H1 (cell line): ENCODE results near the gene PCDH7. TPM values are rescaled to one million over a fixed set of nuclear protein-coding genes. Genes with fewer than 3 reads are reported as not detected.

Experiments
- CTCF ChIA-PET: fragments of 300-600 bp; sonication (Branson Sonifier 250); formaldehyde crosslinking; loops from one replicate; lab custom pipeline; 2021; ENCODE audit not compliant: partially characterized antibody; lab: Charles Lee
- POLR2A ChIA-PET: fragments of 300-600 bp; sonication (Branson Sonifier 250); formaldehyde crosslinking; loops from one replicate; lab custom pipeline; 2021; ENCODE audit warnings: inconsistent platforms; ENCODE audit not compliant: partially characterized antibody; lab: Charles Lee
- DNase-seq, 2 experiments: peaks; one replicate each; pipeline versions ENCODE4 v3.0.0 to v3.0.0-alpha.2; 2010 to 2022; ENCODE audit warnings: low spot score in 2 of 2, low read depth in 1 of 2, mixed read lengths in 1 of 2
- FAIRE-seq: peaks from 2 replicates; lab custom pipeline; 2011; peaks lifted over from hg19 to GRCh38; lab: Jason Lieb, UNC
- H2AFZ ChIP-seq: 2 replicates; pipeline ENCODE4 v1.8.1; 2012; ENCODE audit warnings: low read length, inconsistent platforms
- H2AK5ac ChIP-seq: 2 replicates; pipeline ENCODE4 v1.6.1; 2013; ENCODE audit warnings: low read depth, low read length
- H2BK120ac ChIP-seq: replicated peaks from 2 replicates; pipeline ENCODE3; 2013; ENCODE audit warnings: low read depth, low read length, inconsistent platforms
- H2BK12ac ChIP-seq: 2 replicates; pipeline ENCODE4 v1.6.1; 2013; ENCODE audit warnings: low read depth, low read length
- H2BK15ac ChIP-seq: 2 replicates; pipeline ENCODE4 v1.6.1; 2013; ENCODE audit warnings: low read length
- H2BK20ac ChIP-seq: 2 replicates; pipeline ENCODE4 v1.6.1; 2013; ENCODE audit warnings: low read length
- H2BK5ac ChIP-seq: 2 replicates; pipeline ENCODE4 v1.6.1; 2013; ENCODE audit warnings: low read depth, low read length
- H3K14ac ChIP-seq: 2 replicates; pipeline ENCODE4 v1.6.1; 2013; ENCODE audit warnings: inconsistent platforms; ENCODE audit not compliant: insufficient read length
- H3K18ac ChIP-seq: 2 replicates; pipeline ENCODE4 v1.6.1; 2013; ENCODE audit warnings: low read length; ENCODE audit errors: extremely low read depth
- H3K23ac ChIP-seq: 2 replicates; pipeline ENCODE4 v1.6.1; 2013; ENCODE audit warnings: inconsistent platforms; ENCODE audit not compliant: insufficient read length
- H3K23me2 ChIP-seq: 2 replicates; pipeline ENCODE4 v1.6.1; 2013; ENCODE audit warnings: low read depth, low read length
- H3K27ac ChIP-seq: 2 replicates; pipeline ENCODE4 v1.6.1; 2011; ENCODE audit warnings: low read depth, low read length, inconsistent platforms
- H3K27me3 ChIP-seq, 4 experiments: replicated peaks in 1 of 4; 1 replicate in 1 of 4; 2 replicates in 3 of 4; pipeline versions ENCODE4 v1.6.1 to v1.8.1; 2011 to 2013; ENCODE audit warnings: low read length in 3 of 4, mild to moderate bottlenecking in 3 of 4, inconsistent platforms in 2 of 4, mixed read lengths in 2 of 4, moderate library complexity in 1 of 4; ENCODE audit not compliant: control insufficient read depth in 3 of 4, insufficient read depth in 3 of 4; ENCODE audit errors: extremely low read depth in 1 of 4
- H3K36me3 ChIP-seq, 4 experiments: 2 replicates each; pipeline versions ENCODE4 v1.6.1 to v1.8.1; 2011 to 2013; ENCODE audit warnings: mild to moderate bottlenecking in 4 of 4, low read length in 3 of 4, moderate library complexity in 2 of 4, control low read depth in 1 of 4, inconsistent platforms in 1 of 4; ENCODE audit not compliant: insufficient read depth in 4 of 4, control insufficient read depth in 2 of 4
- H3K4ac ChIP-seq: replicated peaks from 2 replicates; pipeline ENCODE3; 2013; ENCODE audit warnings: low read length, low read depth, mixed read lengths, inconsistent platforms; ENCODE audit not compliant: insufficient read length
- H3K4me1 ChIP-seq, 4 experiments: replicated peaks in 1 of 4; 1 replicate in 1 of 4; 2 replicates in 3 of 4; pipeline versions ENCODE4 v1.6.1 to v1.8.1; 2011 to 2013; ENCODE audit warnings: low read length in 3 of 4, inconsistent platforms in 2 of 4, mixed read lengths in 1 of 4; ENCODE audit not compliant: insufficient read depth in 4 of 4, control insufficient read depth in 3 of 4
- H3K4me2 ChIP-seq, 2 experiments: 2 replicates each; pipeline versions ENCODE4 v1.6.1 to v1.8.1; 2011 to 2013; ENCODE audit warnings: low read depth in 2 of 2, low read length in 2 of 2, control low read depth in 1 of 2, inconsistent platforms in 1 of 2, mild to moderate bottlenecking in 1 of 2; ENCODE audit not compliant: insufficient read depth in 1 of 2
- H3K4me3 ChIP-seq, 4 experiments: fragments of 200-600, 300-600 bp in 1 of 4; sonication (generic), shearing (Covaris generic), sonication (Bioruptor Twin) in 1 of 4; 2 replicates each; pipeline versions ENCODE4 v1.5.1 to v1.8.1; 2011 to 2016; ENCODE audit warnings: low read length in 4 of 4, low read depth in 3 of 4, control low read depth in 2 of 4, inconsistent platforms in 2 of 4, mild to moderate bottlenecking in 2 of 4, mixed read lengths in 1 of 4, moderate library complexity in 1 of 4; ENCODE audit not compliant: insufficient read depth in 2 of 4; ENCODE audit errors: extremely low read depth in 1 of 4
- H3K56ac ChIP-seq: replicated peaks from 2 replicates; pipeline ENCODE3; 2013; ENCODE audit warnings: low read depth, mild to moderate bottlenecking, mixed read lengths, low read length, inconsistent platforms; ENCODE audit not compliant: insufficient read length
- H3K79me1 ChIP-seq: 2 replicates; pipeline ENCODE4 v1.6.1; 2013; ENCODE audit warnings: low read depth, low read length, control low read depth
- H3K79me2 ChIP-seq, 2 experiments: 2 replicates each; pipeline versions ENCODE4 v1.6.1 to v1.8.1; 2012 to 2013; ENCODE audit warnings: low read length in 2 of 2, mild to moderate bottlenecking in 2 of 2, inconsistent platforms in 1 of 2; ENCODE audit not compliant: insufficient read depth in 2 of 2, control insufficient read depth in 1 of 2
- H3K9ac ChIP-seq, 4 experiments: replicated peaks in 1 of 4; 1 replicate in 1 of 4; 2 replicates in 3 of 4; pipeline versions ENCODE4 v1.6.1 to v1.8.1; 2011 to 2013; ENCODE audit warnings: low read depth in 3 of 4, low read length in 3 of 4, control low read depth in 2 of 4, mild to moderate bottlenecking in 2 of 4, moderate library complexity in 2 of 4, inconsistent platforms in 1 of 4; ENCODE audit errors: extremely low read depth in 1 of 4
- H3K9me3 ChIP-seq, 2 experiments: 2 replicates each; pipeline versions ENCODE4 v1.6.1 to v1.8.1; 2012 to 2013; ENCODE audit warnings: mild to moderate bottlenecking in 2 of 2, moderate library complexity in 2 of 2, control low read depth in 1 of 2, inconsistent platforms in 1 of 2, low read depth in 1 of 2, low read length in 1 of 2, mixed read lengths in 1 of 2; ENCODE audit not compliant: insufficient read depth in 2 of 2
- H4K20me1 ChIP-seq, 2 experiments: replicated peaks in 1 of 2; 2 replicates each; pipeline versions ENCODE3 to v1.8.1; 2011 to 2013; ENCODE audit warnings: inconsistent platforms in 2 of 2, low read length in 2 of 2, mild to moderate bottlenecking in 1 of 2; ENCODE audit not compliant: insufficient read depth in 2 of 2, control insufficient read depth in 1 of 2
- H4K5ac ChIP-seq: 2 replicates; pipeline ENCODE4 v1.6.1; 2013; ENCODE audit warnings: low read length, low read depth, mixed read lengths, inconsistent platforms; ENCODE audit not compliant: insufficient read length
- H4K8ac ChIP-seq: 2 replicates; pipeline ENCODE4 v1.8.0; 2013; ENCODE audit warnings: mild to moderate bottlenecking, moderate library complexity, low read length, inconsistent platforms; ENCODE audit not compliant: insufficient read depth; ENCODE audit errors: extremely low read depth
- H4K91ac ChIP-seq: replicated peaks from 2 replicates; pipeline ENCODE3; 2013; ENCODE audit warnings: low read length, mixed read lengths, inconsistent platforms; ENCODE audit not compliant: insufficient read length
- ASH2L ChIP-seq: fragments of 200-600, 300-600 bp; sonication (generic); IDR thresholded peaks from one replicate; pipeline ENCODE4 v1.7.1; 2017; ENCODE audit warnings: low read length
- ATF3 ChIP-seq: IDR thresholded peaks from 2 replicates; pipeline ENCODE4 v1.6.1; 2011; ENCODE audit warnings: low read depth, mild to moderate bottlenecking, low read length; ENCODE audit not compliant: insufficient read depth
- E2F6 ChIP-seq: IDR thresholded peaks from 2 replicates; pipeline ENCODE4 v1.6.1; 2012; ENCODE audit warnings: inconsistent platforms
- EGR1 ChIP-seq: IDR thresholded peaks from 2 replicates; pipeline ENCODE4 v1.6.1; 2011; ENCODE audit warnings: low read depth, low read length, borderline replicate concordance
- HDAC6 ChIP-seq: IDR thresholded peaks from one replicate; pipeline ENCODE4 v1.7.1; 2012; ENCODE audit warnings: low read depth, mild to moderate bottlenecking, inconsistent platforms, low read length, moderate library complexity
- KDM4A ChIP-seq: IDR thresholded peaks from one replicate; pipeline ENCODE4 v1.7.1; 2012; ENCODE audit warnings: low read depth, mild to moderate bottlenecking, moderate library complexity, low read length, inconsistent platforms; ENCODE audit not compliant: severe bottlenecking
- SAP30 ChIP-seq: fragments of 300-600 bp; sonication (generic); IDR thresholded peaks from 2 replicates; pipeline ENCODE4 v1.7.1; 2012; ENCODE audit warnings: low read length, moderate library complexity, mild to moderate bottlenecking, inconsistent platforms; ENCODE audit not compliant: insufficient read depth, insufficient replicate concordance
- WGBS, 2 experiments: shearing (Covaris generic) in 1 of 2; methylation state at CpG; one replicate each; pipeline versions ENCODE4 v1.1.6 to v1.1.7; 2013 to 2015; ENCODE audit warnings: low lambda C conversion rate in 2 of 2, mixed read lengths in 2 of 2, inconsistent platforms in 1 of 2, low coverage in 1 of 2, missing lambda C conversion rate in 1 of 2; ENCODE audit not compliant: insufficient replicate concordance in 2 of 2, insufficient coverage in 1 of 2, insufficient read length in 1 of 2; ENCODE audit errors: extremely low coverage in 1 of 2, missing lambda C conversion rate in 1 of 2; 5-methylcytosine and 5-hydroxymethylcytosine counted together
- long read RNA-seq, 2 experiments: library from RNA in 1 of 2; library from capped mRNA in 1 of 2; stranded (forward); transcript quantifications; one replicate each; pipeline ENCODE4 v2.0.0, GENCODE V29; 2021; ENCODE audit warnings: inconsistent platforms in 1 of 2
- polyA minus RNA-seq, 3 experiments: library from RNA; depleted of rRNA, polyadenylated mRNA; stranded (reverse); fragments of >200 nt; gene quantifications; 1 replicate in 2 of 3; 2 replicates in 1 of 3; pipeline ENCODE4 v1.2.3, GENCODE V29; 2011
- polyA plus RNA-seq, 7 experiments: library from polyadenylated mRNA; depleted of rRNA in 3 of 7; stranded (reverse) in 5 of 7; unstranded in 2 of 7; fragments of >200 nt in 5 of 7; fragments of 200-250 nt in 2 of 7; gene quantifications; 1 replicate in 5 of 7; 2 replicates in 1 of 7; 4 replicates in 1 of 7; pipeline versions ENCODE4 v1.2.1 to v1.2.3, GENCODE V29; 2011 to 2013; ENCODE audit warnings: missing spikeins in 2 of 7, mixed read lengths in 2 of 7
- total RNA-seq: library from RNA; stranded (reverse); fragmentation: NEBNext Ultra II Directional; extraction: Animal tissue kit (Norgen Biotek cat#: 25700); gene quantifications from 2 replicates; pipeline ENCODE4 v1.2.1, GENCODE V29; 2021

PCDH7 gene
- 6.1 and 6.7 TPM in 2 replicates for total RNA-seq
- polyA plus RNA-seq (2011; rRNA removed) = 3.1 and 4.1 TPM in 2 replicates
- polyA plus RNA-seq (2011; cell fraction: cytosol; rRNA removed) = 3.4 TPM
- 9.0 TPM for polyA plus RNA-seq (2011; cell fraction: nucleus; rRNA removed)
- 2.4 to 3.2 TPM (median 3.0 TPM) in 4 replicates for polyA plus RNA-seq (2012, experiment 1 of 2)
- polyA plus RNA-seq (2012, experiment 2 of 2) = 0.50 TPM
- polyA plus RNA-seq (2013, experiment 1 of 2) = 2.4 TPM
- 2.2 TPM for polyA plus RNA-seq (2013, experiment 2 of 2)
- polyA minus RNA-seq (2011; rRNA and poly(A)+ RNA removed) = 19.4 and 22.9 TPM in 2 replicates
- polyA minus RNA-seq (2011; cell fraction: cytosol; rRNA and poly(A)+ RNA removed) = 9.8 TPM
- 48.0 TPM for polyA minus RNA-seq (2011; cell fraction: nucleus; rRNA and poly(A)+ RNA removed)
- long read RNA-seq, experiment 1, full-length matches to known transcripts = 8 of 12 reads
- long read RNA-seq, experiment 1, partial matches to known transcripts = 0 of 12 reads
- long read RNA-seq, experiment 1, other reads (novel, unspliced or antisense) = 4 of 12 reads
- long read RNA-seq, experiment 2, full-length matches to known transcripts = 1 of 1 reads
- long read RNA-seq, experiment 2, partial matches to known transcripts = 0 of 1 reads
- long read RNA-seq, experiment 2, other reads (novel, unspliced or antisense) = 0 of 1 reads

- DNase-seq = peak in 1 of 2 experiments; percentile 76
- Histone ChIP-seq H3K56ac (peak within 1 kb of the TSS; percentile 20), H3K9me3 (no peaks in the 10 kb centered on the region; a peak in 1 of 4 replicates), H3K4me3 (peak within 1 kb of the TSS; percentile 65 to 86 (median 84)), H2AFZ (peak within 1 kb of the TSS; percentile 87), H4K5ac (peak within 1 kb of the TSS; percentile 86), H3K79me2 (no peaks in the 10 kb centered on the region), H2BK5ac (peak within 1 kb of the TSS; percentile 71; the same call in 1 of the 2 replicates), H3K27ac (no peak within 1 kb of the TSS), H3K14ac (no peak within 1 kb of the TSS), H3K4me1 (peaks cover 0 to 20% (median 13%) of the 10 kb centered on the region in 4 experiments; a peak in 6 of 7 replicates), H3K27me3 (peaks cover 17 to 49% (median 41%) of the 10 kb centered on the region in 4 experiments), H3K4me2 (peak within 1 kb of the TSS; percentile 89 to 100), H4K91ac (peak within 1 kb of the TSS; percentile 69), H3K23ac (no peak within 1 kb of the TSS), H2BK120ac (no peak within 1 kb of the TSS), H2AK5ac (no peak within 1 kb of the TSS), H3K18ac (peak within 1 kb of the TSS; percentile 87), H2BK15ac (no peak within 1 kb of the TSS), H2BK12ac (peak within 1 kb of the TSS; percentile 60; the same call in 1 of the 2 replicates), H3K23me2 (peaks cover 53% of the 10 kb centered on the region), H3K36me3 (no peaks in the 10 kb centered on the region), H4K8ac (peak within 1 kb of the TSS; percentile 78), H3K9ac (peak within 1 kb of the TSS in 1 of 4 experiments; percentile 34; a peak in 1 of 7 replicates), H4K20me1 (peaks cover 0 to 18% of the 10 kb centered on the region in 2 experiments), H3K4ac (no peak within 1 kb of the TSS), H2BK20ac (0 out of 2 replicates have a peak within 1 kb of the TSS, but pooled peaks have one; percentile 48), H3K79me1 (peaks cover 2% of the 10 kb centered on the region; the same call in 1 of the 2 replicates)
- ChIA-PET POLR2A (interaction anchor here (0.8 kb wide), 1 partner anchor 307 kb away, joined by 3 read pairs; no protein-coding TSS in a partner anchor), CTCF (interaction anchor here (1.2 kb wide), 1 partner anchor 218 kb away, joined by 3 read pairs; no protein-coding TSS in a partner anchor)
- 1% methylated on average over 42 of the region's 44 CpGs; no CpG with 5 or more reads in 1 of the 2 experiments for WGBS, 2 experiments
- FAIRE-seq = no peak
- no peak for TF ChIP-seq ATF3
- peak; percentile 45; the same call in 1 of the 2 replicates for TF ChIP-seq E2F6
- TF ChIP-seq HDAC6 = no peak
- TF ChIP-seq EGR1 = peak; percentile 22
- peak; percentile 77 for TF ChIP-seq ASH2L
- TF ChIP-seq SAP30 = peak; percentile 12
- TF ChIP-seq KDM4A = peak; percentile 78
Measured at GRCh38 chr4:30720021-30720660, at the start of gene PCDH7. PCDH7 (plus strand) TSS chr4:30720369; CDS start chr4:30721423, 1,054 bp downstream.
